HG03095 (cell line): ENCODE measurements around the gene SDK2.

Source experiments
- ATAC-seq: cut with Tn5 transposase; IDR thresholded peaks from one replicate; pipeline ENCODE4 v1.9.1; 2021; ENCODE audit warnings: moderate library complexity; ENCODE audit not compliant: unreplicated experiment

The SDK2 gene

GRCh38 chr17:73644145-73645049, at the start of gene SDK2:
TSS of gene SDK2 (minus strand) at chr17:73644445. CDS start at chr17:73644088, 357 bp downstream.
- ATAC-seq, result no peak

- no peak for ATAC-seq
Measured at GRCh38 chr17:73693071-73693470, 48.8 kb upstream of the SDK2 start.

- ATAC-seq, result no peak
Measured at GRCh38 chr17:73691321-73691766, 47.1 kb upstream of the SDK2 start.

- no peak for ATAC-seq
Measured at GRCh38 chr17:73690676-73691075, 46.4 kb upstream of the SDK2 start.

GRCh38 chr17:73689596-73690275, 45.5 kb upstream of the SDK2 start:
- ATAC-seq, result no peak

- ATAC-seq, result no peak
Measured at GRCh38 chr17:73686961-73687360, 42.7 kb upstream of the SDK2 start.

- ATAC-seq, result no peak
Measured at GRCh38 chr17:73686126-73686525, 41.9 kb upstream of the SDK2 start.

- no peak for ATAC-seq
Measured at GRCh38 chr17:73684183-73684582, 39.9 kb upstream of the SDK2 start.

GRCh38 chr17:73683771-73684170, 39.5 kb upstream of the SDK2 start:
- ATAC-seq, result no peak

GRCh38 chr17:73681946-73682345, 37.7 kb upstream of the SDK2 start:
- no peak for ATAC-seq

- no peak for ATAC-seq
Measured at GRCh38 chr17:73679476-73679875, 35.2 kb upstream of the SDK2 start.

GRCh38 chr17:73678999-73679398, 34.8 kb upstream of the SDK2 start:
- ATAC-seq, result no peak

GRCh38 chr17:73669771-73670170, 25.5 kb upstream of the SDK2 start:
- ATAC-seq, result no peak

- ATAC-seq, result no peak
Measured at GRCh38 chr17:73667181-73667959, 23.1 kb upstream of the SDK2 start.

GRCh38 chr17:73663614-73664013, 19.4 kb upstream of the SDK2 start:
- no peak for ATAC-seq

- ATAC-seq, result no peak
Measured at GRCh38 chr17:73660366-73660765, 16.1 kb upstream of the SDK2 start.

GRCh38 chr17:73658821-73659515, 14.7 kb upstream of the SDK2 start:
- ATAC-seq, result no peak

GRCh38 chr17:73657473-73658116, 13.3 kb upstream of the SDK2 start:
- no peak for ATAC-seq

GRCh38 chr17:73654241-73654640, 10.0 kb upstream of the SDK2 start:
- ATAC-seq, result no peak

- no peak for ATAC-seq
Measured at GRCh38 chr17:73653810-73654209, 9.6 kb upstream of the SDK2 start.
